ENCODE results near the gene CPTP.
A peak's percentile ranks its signal among the peaks of the same experiment; 100 is the strongest.

The CPTP gene

GRCh38 chr1:1295154-1295923, 29.3 kb upstream of the CPTP start:
- Histone ChIP-seq H3K4me1 (ENCODE audit: insufficient read depth, low read length) (peaks cover 3% of the 10 kb centered on the region), H3K9me3 (ENCODE audit: low read length) (no peaks in the 10 kb centered on the region)

GRCh38 chr1:1296070-1297061, 28.2 kb upstream of the CPTP start:
- Histone ChIP-seq H3K36me3 (ENCODE audit: insufficient read depth, low read length) (peaks cover 37% of the 10 kb centered on the region), H3K9me3 (ENCODE audit: low read length) (no peaks in the 10 kb centered on the region), H3K4me3 (ENCODE audit: low read length) (no peak overlapping the region), H3K27me3 (ENCODE audit: insufficient read depth, low read length) (no peaks in the 10 kb centered on the region), H3K4me1 (ENCODE audit: insufficient read depth, low read length) (peaks cover 3% of the 10 kb centered on the region), H2AFZ (ENCODE audit: low read depth, low read length) (no peak overlapping the region)

More at GRCh38 chr1:1295154-1295923, 29.3 kb upstream of the CPTP start:
- H2AFZ ChIP-seq (ENCODE audit: low read depth, low read length): no peak overlapping the region
- H3K27me3 ChIP-seq (ENCODE audit: insufficient read depth, low read length): no peaks in the 10 kb centered on the region
- H3K4me3 ChIP-seq (ENCODE audit: low read length): no peak overlapping the region
- peaks cover 37% of the 10 kb centered on the region for H3K36me3 ChIP-seq (ENCODE audit: insufficient read depth, low read length)

- Histone ChIP-seq H3K27me3 (ENCODE audit: insufficient read depth, low read length) (no peaks in the 10 kb centered on the region), H3K4me3 (ENCODE audit: low read length) (no peak overlapping the region), H2AFZ (ENCODE audit: low read depth, low read length) (no peak overlapping the region), H3K9me3 (ENCODE audit: low read length) (no peaks in the 10 kb centered on the region), H3K4me1 (ENCODE audit: insufficient read depth, low read length) (peaks cover 3% of the 10 kb centered on the region), H3K36me3 (ENCODE audit: insufficient read depth, low read length) (peaks cover 37% of the 10 kb centered on the region)
Measured at GRCh38 chr1:1297802-1298424, 26.7 kb upstream of the CPTP start.

GRCh38 chr1:1298861-1299685, 25.5 kb upstream of the CPTP start:
- Histone ChIP-seq H2AFZ (ENCODE audit: low read depth, low read length) (no peak overlapping the region), H3K4me1 (ENCODE audit: insufficient read depth, low read length) (peaks cover 8% of the 10 kb centered on the region), H3K27me3 (ENCODE audit: insufficient read depth, low read length) (no peaks in the 10 kb centered on the region), H3K36me3 (ENCODE audit: insufficient read depth, low read length) (peaks cover 31% of the 10 kb centered on the region), H3K9me3 (ENCODE audit: low read length) (no peaks in the 10 kb centered on the region), H3K4me3 (ENCODE audit: low read length) (no peak overlapping the region)

GRCh38 chr1:1299686-1300351, 24.8 kb upstream of the CPTP start:
- Histone ChIP-seq H3K9me3 (ENCODE audit: low read length) (no peaks in the 10 kb centered on the region), H3K36me3 (ENCODE audit: insufficient read depth, low read length) (peaks cover 25% of the 10 kb centered on the region), H3K4me3 (ENCODE audit: low read length) (no peak overlapping the region), H3K27me3 (ENCODE audit: insufficient read depth, low read length) (no peaks in the 10 kb centered on the region), H3K4me1 (ENCODE audit: insufficient read depth, low read length) (peaks cover 14% of the 10 kb centered on the region), H2AFZ (ENCODE audit: low read depth, low read length) (no peak overlapping the region)

GRCh38 chr1:1300352-1300739, 24.3 kb upstream of the CPTP start:
- no peak overlapping the region for H3K4me3 ChIP-seq (ENCODE audit: low read length)
- peaks cover 22% of the 10 kb centered on the region for H3K36me3 ChIP-seq (ENCODE audit: insufficient read depth, low read length)
- H3K4me1 ChIP-seq (ENCODE audit: insufficient read depth, low read length): peaks cover 19% of the 10 kb centered on the region
- H2AFZ ChIP-seq (ENCODE audit: low read depth, low read length): no peak overlapping the region
- H3K27me3 ChIP-seq (ENCODE audit: insufficient read depth, low read length): no peaks in the 10 kb centered on the region
- no peaks in the 10 kb centered on the region for H3K9me3 ChIP-seq (ENCODE audit: low read length)

- H3K9me3 ChIP-seq (ENCODE audit: low read length): no peaks in the 10 kb centered on the region
- H3K4me1 ChIP-seq (ENCODE audit: insufficient read depth, low read length): peaks cover 36% of the 10 kb centered on the region
- H3K36me3 ChIP-seq (ENCODE audit: insufficient read depth, low read length): peaks cover 9% of the 10 kb centered on the region
Measured at GRCh38 chr1:1302006-1302430, 22.6 kb upstream of the CPTP start.

GRCh38 chr1:1302951-1303509, 21.6 kb upstream of the CPTP start:
- Histone ChIP-seq H3K4me3 (ENCODE audit: low read length) (no peak overlapping the region), H3K4me1 (ENCODE audit: insufficient read depth, low read length) (peaks cover 38% of the 10 kb centered on the region), H3K27me3 (ENCODE audit: insufficient read depth, low read length) (no peaks in the 10 kb centered on the region), H3K9me3 (ENCODE audit: low read length) (no peaks in the 10 kb centered on the region), H3K36me3 (ENCODE audit: insufficient read depth, low read length) (peaks cover 4% of the 10 kb centered on the region), H2AFZ (ENCODE audit: low read depth, low read length) (no peak overlapping the region)

More at GRCh38 chr1:1302006-1302430, 22.6 kb upstream of the CPTP start:
- H2AFZ ChIP-seq (ENCODE audit: low read depth, low read length): no peak overlapping the region
- H3K27me3 ChIP-seq (ENCODE audit: insufficient read depth, low read length): no peaks in the 10 kb centered on the region
- no peak overlapping the region for H3K4me3 ChIP-seq (ENCODE audit: low read length)

- Histone ChIP-seq H3K9me3 (ENCODE audit: low read length) (no peaks in the 10 kb centered on the region), H3K27me3 (ENCODE audit: insufficient read depth, low read length) (no peaks in the 10 kb centered on the region), H3K4me3 (ENCODE audit: low read length) (no peak overlapping the region), H2AFZ (ENCODE audit: low read depth, low read length) (no peak overlapping the region), H3K36me3 (ENCODE audit: insufficient read depth, low read length) (peaks cover 2% of the 10 kb centered on the region), H3K4me1 (ENCODE audit: insufficient read depth, low read length) (peaks cover 36% of the 10 kb centered on the region)
Measured at GRCh38 chr1:1303736-1304135, 20.9 kb upstream of the CPTP start.

GRCh38 chr1:1304331-1305299, 20.0 kb upstream of the CPTP start:
- Histone ChIP-seq H3K4me3 (ENCODE audit: low read length) (peak overlapping the region; percentile 23), H3K27me3 (ENCODE audit: insufficient read depth, low read length) (no peaks in the 10 kb centered on the region), H2AFZ (ENCODE audit: low read depth, low read length) (no peak overlapping the region), H3K36me3 (ENCODE audit: insufficient read depth, low read length) (peaks cover under 1% of the 10 kb centered on the region), H3K9me3 (ENCODE audit: low read length) (no peaks in the 10 kb centered on the region), H3K4me1 (ENCODE audit: insufficient read depth, low read length) (peaks cover 42% of the 10 kb centered on the region)
